SU-DHL-6 (cell line): Measurements from ENCODE around the gene RAB20.

Experiments
- H2AFZ ChIP-seq: fragments of 200-600 bp; sonication (generic); 2 replicates; pipeline ENCODE4 v1.6.1; 2014; ENCODE audit warnings: low read depth, mild to moderate bottlenecking, moderate library complexity, mixed read lengths, antibody characterized with exemption, low read length; ENCODE audit not compliant: severe bottlenecking
- H3F3A ChIP-seq: fragments of 200-600 bp; shearing (Covaris generic); 2 replicates; pipeline ENCODE4 v1.6.0; 2016; ENCODE audit warnings: antibody characterized with exemption, mild to moderate bottlenecking; ENCODE audit not compliant: insufficient read depth
- H3K27ac ChIP-seq: fragments of 200-600 bp; sonication (generic); 2 replicates; pipeline ENCODE4 v1.5.1; 2016; ENCODE audit warnings: low read depth, mild to moderate bottlenecking, low read length, moderate library complexity, mixed read lengths
- H3K27me3 ChIP-seq: fragments of 200-600 bp; sonication (generic), shearing (Covaris generic); 2 replicates; pipeline ENCODE4 v1.6.0; 2014; ENCODE audit warnings: mild to moderate bottlenecking, low read length
- H3K36me3 ChIP-seq: fragments of 200-600 bp; sonication (generic); 2 replicates; pipeline ENCODE4 v1.6.1; 2014; ENCODE audit warnings: mild to moderate bottlenecking, low read length, mixed read lengths
- H3K4me2 ChIP-seq: fragments of 300-600, 200-600 bp; shearing (Covaris generic), sonication (generic); 2 replicates; pipeline ENCODE4 v1.6.0; 2014; ENCODE audit warnings: low read length, low read depth, mild to moderate bottlenecking; ENCODE audit not compliant: poor library complexity, severe bottlenecking
- H3K4me3 ChIP-seq: fragments of 200-600 bp; sonication (generic); 2 replicates; pipeline ENCODE4 v1.5.1; 2014; ENCODE audit warnings: antibody characterized with exemption, low read length, mild to moderate bottlenecking, mixed read lengths; ENCODE audit not compliant: insufficient read depth, poor library complexity, severe bottlenecking
- H3K79me2 ChIP-seq: fragments of 200-600 bp; sonication (generic); 2 replicates; pipeline ENCODE4 v1.6.1; 2014; ENCODE audit warnings: mild to moderate bottlenecking, low read length, moderate library complexity; ENCODE audit not compliant: insufficient read depth
- H3K9ac ChIP-seq: fragments of 200-600 bp; sonication (generic); 2 replicates; pipeline ENCODE4 v1.7.0; 2014; ENCODE audit warnings: mild to moderate bottlenecking, low read length
- H3K9me2 ChIP-seq: fragments of 200-600 bp; sonication (generic); replicated peaks from 2 replicates; pipeline ENCODE4 v1.6.1; 2014; ENCODE audit warnings: low read length; ENCODE audit not compliant: insufficient read depth
- H3K9me3 ChIP-seq: fragments of 200-600 bp; sonication (generic); 2 replicates; pipeline ENCODE4 v1.6.1; 2014; ENCODE audit warnings: low read length, mixed read lengths; ENCODE audit not compliant: insufficient read depth
- H4K20me1 ChIP-seq: fragments of 200-600 bp; sonication (generic); 2 replicates; pipeline ENCODE4 v1.6.1; 2014; ENCODE audit warnings: low read depth, mild to moderate bottlenecking, antibody characterized with exemption, low read length, moderate library complexity, mixed read lengths
- CTCF ChIP-seq: fragments of 200-600 bp; sonication (generic); IDR thresholded peaks from one replicate; pipeline ENCODE4 v1.5.1; 2017; ENCODE audit warnings: antibody characterized with exemption, mild to moderate bottlenecking, low read length, moderate library complexity; ENCODE audit not compliant: insufficient read depth, poor library complexity, severe bottlenecking
- EZH2phosphoT487 ChIP-seq: fragments of 200-600 bp; sonication (generic), shearing (Covaris generic); conservative IDR thresholded peaks from 2 replicates; pipeline ENCODE4 v1.6.1; 2018; ENCODE audit warnings: mild to moderate bottlenecking, antibody characterized with exemption, low read length, moderate library complexity, mixed read lengths

RAB20 gene

DNA sequence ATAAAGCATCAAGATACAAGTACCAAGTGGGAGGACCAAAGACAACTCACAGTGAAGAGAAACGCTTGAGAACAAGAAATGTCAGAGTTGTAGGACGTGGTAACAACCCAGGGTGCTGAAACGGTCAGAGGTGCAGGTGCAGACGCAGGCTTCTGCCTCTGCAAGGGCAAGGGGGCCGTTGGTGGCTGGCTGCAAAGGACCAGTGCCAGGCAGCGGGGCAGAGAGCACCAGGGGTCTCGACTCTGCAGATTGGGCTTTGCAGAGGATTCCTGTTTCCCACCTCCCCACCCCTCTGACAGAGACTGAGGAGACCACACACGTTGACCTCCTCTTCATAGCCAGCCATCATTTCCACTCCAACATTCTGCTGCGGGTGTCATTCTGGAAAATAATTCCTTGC lies 38.3 kb downstream of the RAB20 start:
- Histone ChIP-seq H3K79me2 (no peaks in the 10 kb centered on the region), H3K4me3 (no peak overlapping the region), H2AFZ (no peak overlapping the region), H3K27ac (no peak overlapping the region), H3K36me3 (no peaks in the 10 kb centered on the region), H3K9me2 (no peaks in the 10 kb centered on the region), H3K4me2 (no peak overlapping the region), H4K20me1 (no peaks in the 10 kb centered on the region), H3K9ac (no peak overlapping the region), H3K9me3 (no peaks in the 10 kb centered on the region), H3F3A (no peaks in the 10 kb centered on the region), H3K27me3 (no peaks in the 10 kb centered on the region)
- TF ChIP-seq EZH2phosphoT487 (no peak), CTCF (no peak)

GRCh38 chr13:110522721-110523120 lies 38.8 kb downstream of the RAB20 start:
- Histone ChIP-seq H2AFZ (no peak overlapping the region), H3K4me2 (no peak overlapping the region), H3K9ac (no peak overlapping the region), H3K27me3 (no peaks in the 10 kb centered on the region), H3K4me3 (no peak overlapping the region), H3F3A (no peaks in the 10 kb centered on the region), H4K20me1 (no peaks in the 10 kb centered on the region), H3K79me2 (no peaks in the 10 kb centered on the region), H3K27ac (no peak overlapping the region), H3K9me3 (no peaks in the 10 kb centered on the region), H3K9me2 (no peaks in the 10 kb centered on the region), H3K36me3 (no peaks in the 10 kb centered on the region)
- TF ChIP-seq CTCF (no peak), EZH2phosphoT487 (no peak)

DNA sequence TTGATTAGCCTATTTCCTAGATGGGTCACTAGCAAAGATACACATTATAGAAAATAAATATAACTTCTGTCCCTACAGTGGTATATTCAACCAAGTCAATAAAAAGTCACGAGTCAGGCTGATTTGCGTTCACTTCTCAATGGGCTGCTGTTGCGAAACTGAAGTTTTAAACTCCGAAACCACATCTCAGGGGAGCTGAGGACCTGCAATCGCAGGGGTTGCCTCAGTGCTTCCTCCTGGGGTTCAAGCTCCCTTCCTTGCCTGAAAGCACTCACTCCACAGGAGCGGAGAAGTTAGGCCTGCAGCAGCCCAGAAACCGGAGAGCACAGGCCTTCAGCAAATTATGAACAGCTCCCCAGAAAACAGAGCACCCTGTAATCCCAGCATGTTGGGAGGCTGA lies 39.6 kb downstream of the RAB20 start:
- H3K4me3 ChIP-seq: no peak overlapping the region
- H3K4me2 ChIP-seq: no peak overlapping the region
- no peaks in the 10 kb centered on the region for H3K79me2 ChIP-seq
- no peak overlapping the region for H2AFZ ChIP-seq
- H3K9me3 ChIP-seq: no peaks in the 10 kb centered on the region
- no peak for TF ChIP-seq CTCF
- TF ChIP-seq EZH2phosphoT487: no peak
- H3K9me2 ChIP-seq: no peaks in the 10 kb centered on the region
- H3K27me3 ChIP-seq: no peaks in the 10 kb centered on the region
- no peaks in the 10 kb centered on the region for H3F3A ChIP-seq
- H4K20me1 ChIP-seq: no peaks in the 10 kb centered on the region
- H3K36me3 ChIP-seq: no peaks in the 10 kb centered on the region
- H3K27ac ChIP-seq: no peak overlapping the region
- no peak overlapping the region for H3K9ac ChIP-seq

DNA sequence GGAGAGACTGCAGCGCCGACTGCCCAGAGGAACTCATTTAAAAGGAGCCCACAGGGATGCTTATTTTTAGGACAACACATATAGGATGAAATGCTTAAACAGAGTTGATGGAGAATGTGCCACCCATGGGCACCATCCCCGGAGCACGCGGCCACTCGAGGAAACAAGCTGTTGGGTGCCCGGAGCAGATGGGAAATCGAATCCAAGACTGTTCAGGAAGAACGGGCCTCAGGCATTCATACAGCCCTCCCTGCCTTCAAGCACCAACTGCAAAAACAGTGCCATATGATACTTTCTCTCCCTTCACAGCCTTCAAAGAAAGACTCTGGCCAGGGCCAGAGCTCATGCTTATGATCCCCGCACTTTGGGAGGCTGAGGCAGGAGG lies 40.2 kb downstream of the RAB20 start:
- Histone ChIP-seq H3F3A (no peaks in the 10 kb centered on the region), H3K27ac (no peak overlapping the region), H3K4me2 (no peak overlapping the region)

More for the DNA sequence above, 40.2 kb downstream of the RAB20 start:
- H2AFZ ChIP-seq: no peak overlapping the region
- H3K9me3 ChIP-seq: no peaks in the 10 kb centered on the region
- no peaks in the 10 kb centered on the region for H3K9me2 ChIP-seq
- no peak overlapping the region for H3K4me3 ChIP-seq
- no peaks in the 10 kb centered on the region for H4K20me1 ChIP-seq
- H3K79me2 ChIP-seq: no peaks in the 10 kb centered on the region
- H3K27me3 ChIP-seq: no peaks in the 10 kb centered on the region
- H3K36me3 ChIP-seq: no peaks in the 10 kb centered on the region
- no peak overlapping the region for H3K9ac ChIP-seq
- TF ChIP-seq CTCF (no peak), EZH2phosphoT487 (no peak)
